SIG-M5 (cell line): ENCODE measurements around the gene ULBP2.
"Not testable (repeated sequence)": the region's sequence is repeated elsewhere in the genome, so short reads cannot be mapped to it uniquely, and the experiment has no call there.

Experiments
- DNase-seq: peaks from one replicate; lab custom pipeline; 2025; lab: John Stamatoyannopoulos, UW

The ULBP2 gene

GRCh38 chr6:149941583-149942460 is at the start of gene ULBP2:
Gene ULBP2, plus strand, starts transcription at chr6:149942014. Its CDS starts 59 bp downstream, at chr6:149942073.
- peak; percentile 39 for DNase-seq

DNA sequence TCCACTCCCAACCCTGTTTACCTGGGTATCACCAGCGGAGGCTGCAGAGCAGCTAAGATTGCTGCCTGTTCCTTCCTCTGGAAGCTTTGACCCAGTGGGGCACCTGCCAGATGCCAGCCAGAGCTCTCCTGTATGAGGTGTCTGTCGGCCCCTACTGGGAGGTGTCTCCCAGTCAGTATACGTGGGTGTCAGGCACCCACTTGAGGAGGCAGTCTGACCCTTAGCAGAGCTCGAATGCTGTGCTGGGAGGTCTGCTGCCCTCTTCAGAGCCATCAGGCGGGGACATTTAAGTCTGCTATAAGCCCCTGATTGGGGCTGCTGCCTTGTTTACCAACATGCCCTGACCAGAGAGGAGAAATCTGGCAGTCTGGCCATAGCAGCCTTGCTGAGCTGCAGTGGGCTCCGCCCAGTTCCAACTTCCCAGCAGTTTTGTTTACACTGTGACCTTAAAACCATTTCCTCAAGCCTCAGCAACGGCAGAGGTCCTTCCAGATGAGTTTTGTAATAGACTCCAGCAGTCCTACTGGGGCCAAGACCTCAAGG is 46.7 kb upstream of the ULBP2 start:
- no peak for DNase-seq

DNA sequence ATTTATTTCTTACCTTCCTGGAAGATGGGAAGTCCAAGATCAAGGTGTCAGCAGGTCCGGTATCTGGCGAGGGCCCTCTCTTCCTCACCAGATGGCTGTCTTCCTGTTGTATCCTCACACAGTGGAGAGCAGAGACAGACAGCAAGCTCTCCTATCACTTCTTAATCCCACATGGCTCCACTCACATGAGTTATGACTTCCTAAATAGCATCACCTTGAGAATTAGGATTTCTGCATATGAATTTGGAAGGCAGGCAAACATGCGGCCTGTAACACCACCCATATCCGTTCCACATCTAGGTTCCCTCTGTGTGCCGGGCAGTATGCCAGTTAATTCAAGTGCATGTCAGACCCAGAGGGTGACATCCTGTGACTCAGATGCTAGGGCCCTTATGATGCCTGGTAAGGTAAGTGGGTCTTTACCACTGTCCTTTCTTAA is 46.0 kb upstream of the ULBP2 start:
- DNase-seq, result no peak

- no peak for DNase-seq
Measured at GRCh38 chr6:149896491-149896890, 45.3 kb upstream of the ULBP2 start.

DNA sequence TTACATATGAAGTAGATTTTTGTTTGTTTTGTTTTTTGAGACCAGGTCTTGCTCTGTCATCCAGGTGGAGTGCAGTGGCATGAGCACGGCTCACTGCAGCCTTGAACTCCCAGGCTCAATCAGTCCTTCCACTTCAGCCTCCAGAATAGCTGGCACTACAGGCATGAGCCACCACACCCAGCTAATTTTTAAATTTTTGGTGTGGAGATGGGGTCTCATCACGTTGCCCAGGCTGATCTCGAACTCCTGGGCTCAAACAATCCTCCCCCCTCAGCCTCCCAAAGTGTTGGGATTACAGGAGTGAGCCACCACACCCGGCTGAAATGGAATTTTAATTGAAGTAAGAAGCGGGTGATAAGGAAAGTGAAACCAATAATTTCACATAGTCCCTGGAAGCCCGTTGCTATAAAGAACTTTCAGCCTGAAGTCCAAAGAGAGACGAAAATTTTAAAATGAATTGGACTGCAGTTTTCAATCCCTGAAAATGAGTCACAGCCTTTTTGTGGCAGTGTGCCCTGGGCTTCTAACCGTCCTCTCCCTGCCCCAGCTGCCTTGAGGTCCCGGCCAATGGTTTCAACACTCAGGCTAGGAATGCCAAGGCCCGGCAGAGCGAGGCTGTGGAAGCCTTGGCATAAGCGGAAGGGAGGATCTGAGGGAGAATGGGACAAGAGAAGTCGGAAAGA is 44.7 kb upstream of the ULBP2 start:
- no peak for DNase-seq

DNA sequence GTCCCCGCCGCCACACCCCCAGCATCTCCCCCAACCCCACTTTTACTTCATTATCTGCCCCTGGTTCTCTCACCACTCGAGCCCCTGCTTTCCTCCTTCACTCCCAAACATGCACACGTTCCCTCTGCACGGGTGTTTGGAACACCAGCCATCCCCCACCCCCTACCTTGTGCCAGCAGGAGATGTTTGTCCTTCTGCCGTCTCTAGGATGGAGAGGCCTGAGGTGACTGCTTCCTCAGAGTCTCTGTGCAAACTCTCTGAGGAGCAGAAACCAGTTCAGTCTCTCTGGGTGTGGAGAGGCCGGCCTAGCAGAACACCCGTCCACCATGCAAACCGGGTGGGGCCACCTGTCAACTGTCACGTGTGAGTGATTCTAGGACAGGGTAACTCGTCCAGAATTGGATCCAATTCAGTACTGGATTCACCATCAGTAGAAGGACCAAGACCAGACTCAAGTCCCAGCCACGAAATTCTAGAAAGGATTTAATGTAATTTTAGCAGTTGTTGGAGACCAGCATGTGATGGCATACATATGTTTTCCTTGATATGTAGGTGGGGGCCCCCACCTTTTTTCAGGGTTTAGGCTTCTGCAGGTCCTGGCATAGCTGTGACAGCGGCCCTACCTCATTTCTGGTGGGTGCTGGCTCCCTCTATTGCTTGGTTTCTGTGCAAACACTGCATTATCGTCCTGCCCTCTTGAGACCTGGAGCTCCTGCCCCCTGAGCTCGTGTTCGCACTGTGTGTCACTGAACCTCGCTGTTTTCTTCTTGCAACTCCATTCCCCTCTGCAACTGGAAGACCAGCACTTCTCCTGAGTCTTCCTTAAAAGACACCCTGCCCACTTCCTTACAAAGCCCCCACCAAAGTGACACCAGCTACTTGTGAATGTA is 43.7 kb upstream of the ULBP2 start, which contains the start of gene RAET1E:
Gene RAET1E (minus strand): TSS at position 259 of the 890 bp plus-strand sequence. CDS start 7,212 bp downstream, outside the sequence.
- DNase-seq, result no peak

GRCh38 chr6:149898966-149899365 is 42.8 kb upstream of the ULBP2 start:
- DNase-seq, result no peak

DNA sequence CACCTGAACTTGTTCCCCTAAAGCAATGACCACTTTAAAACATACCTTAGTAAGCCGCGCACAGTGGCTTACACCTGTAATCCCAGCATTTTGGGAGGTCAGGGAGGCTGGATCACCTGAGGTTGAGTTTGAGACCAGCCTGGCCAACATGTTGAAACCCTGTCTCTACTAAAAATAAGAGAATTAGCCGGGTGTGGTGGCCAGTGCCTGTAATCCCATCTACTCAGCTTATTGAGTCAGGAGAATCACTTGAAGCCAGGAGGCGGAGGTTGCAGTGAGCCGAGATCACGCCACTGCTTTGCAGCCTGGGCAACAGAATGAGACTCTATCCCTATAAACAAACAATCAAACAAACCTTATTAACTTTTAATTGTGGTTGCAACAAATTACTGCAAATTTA is 42.3 kb upstream of the ULBP2 start:
- no peak for DNase-seq

DNA sequence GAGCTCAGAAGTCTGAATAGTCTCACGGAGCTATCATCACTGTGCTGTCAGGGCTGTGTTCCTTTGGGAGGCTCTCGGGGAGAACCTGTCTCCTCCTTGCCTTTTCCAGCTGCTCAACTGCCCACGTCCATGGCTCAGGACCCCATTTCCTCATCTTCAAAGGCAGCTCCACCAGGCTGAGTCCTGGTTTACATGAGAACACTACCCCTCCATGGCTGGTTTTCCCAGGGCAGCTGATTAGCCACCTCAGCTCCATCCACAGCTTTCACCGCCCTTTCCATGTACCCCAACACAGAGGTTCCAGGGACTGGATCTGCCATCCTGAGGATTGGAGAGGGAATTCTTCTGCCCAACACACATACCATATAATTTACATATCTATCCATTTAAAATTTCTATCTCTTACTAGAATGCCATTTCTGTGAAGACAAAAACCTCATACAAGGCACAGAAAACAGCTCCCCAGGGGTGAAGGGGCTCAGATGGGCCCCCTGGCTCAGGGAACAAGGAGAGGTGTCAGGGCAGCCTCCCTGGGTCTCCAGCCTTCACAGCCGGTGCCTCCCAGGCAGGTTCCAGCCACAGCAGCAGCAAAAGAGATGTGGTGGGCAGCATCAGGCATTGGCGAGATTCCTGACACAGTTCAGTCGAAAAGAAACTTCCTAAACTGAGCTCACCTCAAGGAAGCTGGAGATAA is 41.7 kb upstream of the ULBP2 start:
- no peak for DNase-seq

DNA sequence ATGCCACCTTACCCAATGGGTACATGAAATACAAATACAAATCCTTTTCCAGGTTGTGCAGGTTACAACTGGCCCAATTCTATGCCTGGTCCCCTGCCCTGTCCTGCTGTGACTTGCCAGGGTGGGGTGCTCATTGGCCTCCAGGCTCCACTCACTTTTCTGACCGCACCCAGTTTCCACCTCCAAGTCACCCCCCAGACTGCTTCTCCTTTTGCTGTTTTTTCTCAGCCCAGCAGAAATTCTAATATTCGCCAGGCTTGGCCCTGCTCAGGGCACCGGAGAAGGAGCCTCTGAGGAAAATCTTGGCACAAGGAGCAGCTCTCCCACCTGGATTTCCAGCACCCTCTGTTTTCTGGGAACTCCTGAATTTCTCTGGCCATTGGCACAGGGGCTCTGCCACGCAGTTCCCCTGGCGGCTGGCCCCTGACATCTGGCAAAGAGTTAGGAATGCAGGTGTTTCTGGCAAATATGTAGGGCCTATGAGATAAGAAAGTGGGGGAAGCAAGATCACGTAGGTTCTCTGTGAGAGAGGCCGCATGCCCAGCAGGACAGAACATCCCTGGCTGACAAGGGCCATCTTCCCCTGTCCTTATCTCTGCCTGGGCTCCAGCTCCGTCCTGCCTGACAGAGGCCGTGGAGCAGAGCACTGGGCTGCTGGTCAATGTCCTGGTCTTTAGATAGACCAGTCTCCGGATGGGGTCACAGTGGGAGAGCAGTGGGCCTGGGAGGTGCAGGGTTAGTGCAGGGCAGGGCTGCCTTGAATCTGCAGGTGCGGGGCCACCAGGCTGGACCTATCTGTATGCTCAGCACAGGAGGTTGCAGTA is 41.0 kb upstream of the ULBP2 start:
- DNase-seq, result no peak

DNA sequence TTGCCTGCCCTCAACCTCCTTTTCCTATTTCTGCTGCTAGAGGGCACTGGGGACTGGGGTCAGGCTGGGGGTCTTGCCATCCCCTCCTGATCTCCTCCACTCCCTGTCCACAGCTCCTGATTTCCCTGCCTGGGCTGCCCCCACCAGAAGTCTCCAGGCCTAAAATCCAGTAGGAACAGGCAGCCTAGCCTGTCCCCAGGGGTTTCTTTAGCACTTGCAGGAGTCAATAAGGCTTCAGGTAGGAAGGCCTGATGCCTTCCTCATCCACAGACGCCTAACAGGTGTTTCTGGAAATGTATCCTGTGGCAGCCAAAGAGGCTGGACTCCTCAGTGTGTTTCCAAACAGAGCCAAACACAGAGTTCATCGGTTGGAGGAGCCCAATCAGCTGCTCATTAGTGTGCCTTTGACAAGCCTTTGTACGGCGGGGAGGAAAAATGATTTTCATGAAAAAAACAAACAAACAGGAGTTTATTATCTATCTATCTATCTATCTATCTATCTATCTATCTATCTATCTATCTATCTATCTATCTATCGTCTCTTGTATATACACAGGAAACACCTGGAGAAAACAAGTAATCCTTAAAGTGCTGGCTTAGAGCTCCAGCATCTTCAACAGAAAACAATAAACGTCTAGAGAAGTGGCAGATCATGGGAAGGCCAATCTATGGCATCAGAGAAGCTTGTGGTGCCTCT is 40.2 kb upstream of the ULBP2 start:
- no peak for DNase-seq

DNA sequence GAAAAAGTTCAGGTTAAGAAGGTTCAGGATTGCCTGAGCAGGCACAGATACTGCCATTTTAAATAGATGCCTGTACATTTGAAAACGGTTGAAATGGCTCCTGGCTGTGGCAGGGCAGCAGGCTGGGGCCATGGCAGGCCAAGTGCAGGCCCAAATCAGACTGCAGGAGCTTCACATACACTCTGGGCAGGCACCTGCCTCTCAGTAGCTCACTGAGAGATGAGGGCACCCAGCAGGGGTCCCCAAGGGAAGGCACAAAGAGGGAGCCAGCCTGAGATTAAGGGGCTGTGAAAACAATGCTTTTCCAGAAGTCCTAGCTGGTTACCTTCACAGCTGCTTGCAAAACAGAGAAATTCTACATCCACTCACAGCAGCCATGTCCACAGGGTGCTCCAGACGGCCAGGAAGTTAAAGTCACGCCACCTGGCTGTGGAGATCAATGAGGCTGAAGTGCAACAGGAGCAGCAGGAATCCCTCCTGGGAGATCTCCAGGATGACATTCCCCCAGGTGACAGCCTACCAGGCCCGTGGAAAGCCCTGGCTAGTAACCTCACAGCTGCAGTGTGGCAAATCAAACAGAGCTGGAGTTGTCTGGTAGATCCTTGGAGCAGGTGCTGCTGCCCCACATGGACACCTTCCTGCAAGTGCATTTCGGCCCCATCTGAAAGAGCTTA is 37.7 kb upstream of the ULBP2 start:
- DNase-seq, result no peak

DNA sequence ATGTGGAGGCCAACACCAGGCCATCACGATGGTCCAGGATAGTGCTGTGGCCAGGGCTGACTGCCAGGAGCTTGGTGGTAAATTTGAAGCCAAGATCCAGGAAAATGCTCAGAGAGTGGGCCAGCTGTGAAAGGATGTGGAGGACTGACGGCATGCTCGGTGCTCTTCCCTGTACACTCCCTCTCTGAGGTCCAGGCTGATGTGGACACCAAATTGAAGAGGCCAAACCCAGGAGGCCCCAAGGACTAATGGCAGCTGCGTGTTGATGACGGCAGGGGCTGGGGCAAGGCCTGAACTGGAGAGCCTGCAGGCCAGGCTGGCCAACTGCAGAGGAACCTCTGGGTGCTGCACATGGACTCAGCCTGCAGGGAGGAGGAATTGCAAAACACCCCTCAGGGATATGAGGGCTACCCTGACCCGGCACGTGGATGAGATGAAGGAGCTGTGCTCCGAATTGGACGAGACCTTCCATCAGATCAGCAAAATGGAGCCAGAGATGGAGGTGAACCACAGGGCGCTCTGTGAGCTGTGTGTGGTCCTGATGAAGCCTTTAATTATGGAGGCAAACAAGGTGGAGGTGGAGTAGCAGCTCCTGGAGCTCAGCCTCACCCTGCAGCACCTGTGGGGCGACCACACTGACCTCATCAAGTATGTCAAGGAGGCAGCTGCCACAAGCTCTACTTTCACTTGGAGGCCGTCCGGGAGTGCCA is 37.0 kb upstream of the ULBP2 start:
- no peak for DNase-seq

- no peak for DNase-seq
Measured at GRCh38 chr6:149905371-149905910, 36.4 kb upstream of the ULBP2 start.

DNA sequence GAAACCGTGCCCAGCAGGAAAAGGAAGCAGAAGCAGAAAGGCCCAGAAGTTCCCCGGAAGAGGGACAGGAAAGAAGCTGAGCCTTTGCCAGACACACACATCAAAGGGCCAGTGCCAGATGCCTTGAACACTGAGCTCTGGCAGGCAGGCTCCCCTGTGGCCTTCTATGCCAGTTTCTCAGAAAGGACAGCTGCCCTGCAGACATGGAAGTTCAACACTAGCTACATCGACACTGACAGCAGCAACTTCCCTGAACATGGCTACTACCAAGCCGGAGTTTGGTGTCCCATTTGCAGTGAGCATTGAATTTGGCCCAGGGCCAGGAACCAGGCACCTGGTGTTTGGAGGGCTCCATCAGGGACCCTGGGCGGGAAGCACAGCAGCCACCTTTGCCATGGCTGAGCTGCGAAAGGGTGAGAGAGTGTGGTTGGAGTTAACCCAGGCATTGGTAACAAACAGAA is 35.9 kb upstream of the ULBP2 start:
- no peak for DNase-seq

- no peak for DNase-seq
Measured at GRCh38 chr6:149906405-149906804, 35.4 kb upstream of the ULBP2 start.

DNA sequence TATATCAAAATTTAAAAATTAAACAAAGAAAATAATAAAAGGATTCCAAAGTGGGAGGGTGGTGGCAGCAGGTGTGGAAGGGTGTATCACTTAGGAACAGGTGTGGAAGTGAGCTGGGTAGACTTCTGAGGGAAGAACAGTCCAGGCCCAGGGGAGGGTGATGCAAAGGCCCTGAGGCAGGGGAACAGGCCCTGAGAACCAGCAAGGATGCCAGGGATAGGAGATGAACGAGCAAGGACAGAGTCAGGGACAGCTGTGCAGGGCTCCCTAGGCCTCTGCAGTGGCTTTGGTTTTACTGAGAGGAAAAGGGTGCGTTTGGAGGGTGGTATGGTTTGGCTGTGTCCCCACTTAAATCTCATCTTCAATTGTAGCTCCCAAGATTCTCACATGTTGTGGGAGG is 34.5 kb upstream of the ULBP2 start:
- no peak for DNase-seq

DNA sequence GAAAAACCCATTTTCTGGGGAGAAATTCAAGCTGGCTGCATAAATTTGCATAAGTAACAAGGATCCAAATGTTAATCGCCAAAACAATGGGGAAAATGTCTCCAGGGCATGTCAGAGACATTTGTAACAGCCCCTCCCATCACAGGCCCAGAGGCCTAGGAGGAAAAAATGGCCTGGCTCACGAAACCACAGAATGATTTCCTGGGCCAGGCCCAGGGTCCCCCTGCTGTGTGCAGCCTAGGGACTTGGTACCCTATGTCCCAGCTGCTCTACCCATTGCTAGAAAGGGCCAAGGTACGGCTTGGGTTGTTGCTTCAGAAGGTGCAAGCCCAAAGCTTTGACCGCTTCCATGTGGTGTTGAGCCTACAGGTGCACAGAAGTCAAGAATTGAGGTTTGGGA is 33.3 kb upstream of the ULBP2 start:
- DNase-seq, result not testable (repeated sequence)
